Peyer's patch (tissue), 4 donors: ENCODE results near the gene ANAPC4.

Experiments
- POLR2A ChIP-seq, 2 donors: fragments of 450-650 bp; IDR thresholded peaks; one replicate each; pipeline ENCODE4 v1.5.1; 2017; ENCODE audit warnings: antibody characterized with exemption in 2 of 2, mild to moderate bottlenecking in 2 of 2, moderate library complexity in 2 of 2
- TF ChIP-seq, protein P1 (sequence below), 6 experiments: fragments of 450-650 bp in 4 of 6; fragments of 200-600 bp in 2 of 6; sonication (generic) in 1 of 6; IDR thresholded peaks; one replicate each; pipeline ENCODE4 v1.5.1; 2017 to 2019; ENCODE audit warnings: antibody characterized with exemption in 6 of 6, mild to moderate bottlenecking in 3 of 6, moderate library complexity in 1 of 6

DNA sequence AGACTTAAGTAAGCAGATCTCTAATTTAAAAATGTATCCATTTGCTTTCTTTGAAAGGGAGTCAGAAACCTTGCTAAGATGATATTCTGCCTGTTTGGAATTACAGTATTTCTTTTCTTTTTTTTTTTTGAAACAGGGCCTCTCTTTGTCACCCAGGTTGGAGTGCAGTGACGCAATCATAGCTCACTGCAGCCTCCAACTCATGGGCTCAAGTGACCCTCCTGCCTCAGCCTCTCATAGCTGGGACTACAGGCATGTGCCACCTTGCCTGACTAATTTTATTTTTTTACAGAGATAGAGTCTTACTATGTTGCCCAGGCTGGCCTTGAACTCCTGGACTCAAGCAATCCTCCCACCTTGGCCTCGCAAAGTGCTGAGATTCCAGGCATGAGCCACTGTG is 40.0 kb downstream of the ANAPC4 start:
- no peak for TF ChIP-seq POLR2A (IDR thresholded peaks at IDR 0.05)
- TF ChIP-seq, protein P1, sequence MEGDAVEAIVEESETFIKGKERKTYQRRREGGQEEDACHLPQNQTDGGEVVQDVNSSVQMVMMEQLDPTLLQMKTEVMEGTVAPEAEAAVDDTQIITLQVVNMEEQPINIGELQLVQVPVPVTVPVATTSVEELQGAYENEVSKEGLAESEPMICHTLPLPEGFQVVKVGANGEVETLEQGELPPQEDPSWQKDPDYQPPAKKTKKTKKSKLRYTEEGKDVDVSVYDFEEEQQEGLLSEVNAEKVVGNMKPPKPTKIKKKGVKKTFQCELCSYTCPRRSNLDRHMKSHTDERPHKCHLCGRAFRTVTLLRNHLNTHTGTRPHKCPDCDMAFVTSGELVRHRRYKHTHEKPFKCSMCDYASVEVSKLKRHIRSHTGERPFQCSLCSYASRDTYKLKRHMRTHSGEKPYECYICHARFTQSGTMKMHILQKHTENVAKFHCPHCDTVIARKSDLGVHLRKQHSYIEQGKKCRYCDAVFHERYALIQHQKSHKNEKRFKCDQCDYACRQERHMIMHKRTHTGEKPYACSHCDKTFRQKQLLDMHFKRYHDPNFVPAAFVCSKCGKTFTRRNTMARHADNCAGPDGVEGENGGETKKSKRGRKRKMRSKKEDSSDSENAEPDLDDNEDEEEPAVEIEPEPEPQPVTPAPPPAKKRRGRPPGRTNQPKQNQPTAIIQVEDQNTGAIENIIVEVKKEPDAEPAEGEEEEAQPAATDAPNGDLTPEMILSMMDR (IDR thresholded peaks at IDR 0.05), result no peak
